ENCODE measurements around the gene SEC11C.

Gene SEC11C

DNA sequence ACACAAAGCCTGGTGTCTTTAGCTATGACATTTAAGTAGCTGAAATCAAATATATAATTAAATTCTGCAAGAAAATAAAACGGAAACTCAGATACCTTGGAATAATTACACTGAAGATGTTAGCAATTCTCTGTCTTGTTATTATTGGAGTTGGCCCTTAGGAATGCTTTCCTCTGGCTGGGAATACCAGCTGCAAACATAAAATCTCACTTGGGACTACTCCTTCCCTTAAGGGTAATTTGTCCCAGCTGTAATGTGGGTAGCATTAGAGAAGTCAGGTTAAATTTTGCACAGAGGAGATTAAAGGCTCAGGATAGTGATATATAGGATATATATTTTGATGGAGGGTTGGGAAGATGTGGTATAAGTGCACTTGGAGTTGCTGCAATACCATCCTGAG, 43.0 kb downstream of the SEC11C start:
- intact Hi-C loops (cut with DNase I; ENCODE audit: low total_unique reads) = no loop called here
- no peaks in the 10 kb centered on the region for H3K36me3 ChIP-seq
- H3K9me3 ChIP-seq = no peaks in the 10 kb centered on the region
- peaks cover 0 to 3% of the 10 kb centered on the region in 2 donors for H3K27me3 ChIP-seq
- no peak overlapping the region for H3K27ac ChIP-seq
- no peak for DNase-seq
- H3K4me1 ChIP-seq = no peaks in the 10 kb centered on the region
- TF ChIP-seq, protein P1, sequence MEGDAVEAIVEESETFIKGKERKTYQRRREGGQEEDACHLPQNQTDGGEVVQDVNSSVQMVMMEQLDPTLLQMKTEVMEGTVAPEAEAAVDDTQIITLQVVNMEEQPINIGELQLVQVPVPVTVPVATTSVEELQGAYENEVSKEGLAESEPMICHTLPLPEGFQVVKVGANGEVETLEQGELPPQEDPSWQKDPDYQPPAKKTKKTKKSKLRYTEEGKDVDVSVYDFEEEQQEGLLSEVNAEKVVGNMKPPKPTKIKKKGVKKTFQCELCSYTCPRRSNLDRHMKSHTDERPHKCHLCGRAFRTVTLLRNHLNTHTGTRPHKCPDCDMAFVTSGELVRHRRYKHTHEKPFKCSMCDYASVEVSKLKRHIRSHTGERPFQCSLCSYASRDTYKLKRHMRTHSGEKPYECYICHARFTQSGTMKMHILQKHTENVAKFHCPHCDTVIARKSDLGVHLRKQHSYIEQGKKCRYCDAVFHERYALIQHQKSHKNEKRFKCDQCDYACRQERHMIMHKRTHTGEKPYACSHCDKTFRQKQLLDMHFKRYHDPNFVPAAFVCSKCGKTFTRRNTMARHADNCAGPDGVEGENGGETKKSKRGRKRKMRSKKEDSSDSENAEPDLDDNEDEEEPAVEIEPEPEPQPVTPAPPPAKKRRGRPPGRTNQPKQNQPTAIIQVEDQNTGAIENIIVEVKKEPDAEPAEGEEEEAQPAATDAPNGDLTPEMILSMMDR (IDR thresholded peaks at IDR 0.05) = no peak
- H3K4me3 ChIP-seq = no peak overlapping the region

- no peaks in the 10 kb centered on the region for H3K36me3 ChIP-seq
- no peaks in the 10 kb centered on the region for H3K4me1 ChIP-seq
- no peaks in the 10 kb centered on the region for H3K9me3 ChIP-seq
- no peak for DNase-seq
- intact Hi-C loops (cut with DNase I; ENCODE audit: low total_unique reads) = no loop called here
- TF ChIP-seq, protein P1 (IDR thresholded peaks at IDR 0.05) = no peak
- H3K4me3 ChIP-seq = no peak overlapping the region
- H3K27me3 ChIP-seq = no peaks in the 10 kb centered on the region
- no peak overlapping the region for H3K27ac ChIP-seq
These were observed 49.3 kb downstream of the SEC11C start for GRCh38 chr18:59189008-59189407.

- Histone ChIP-seq H3K9me3 (no peaks in the 10 kb centered on the region), H3K4me1 (no peaks in the 10 kb centered on the region), H3K4me3 (no peak overlapping the region), H3K27me3 (no peaks in the 10 kb centered on the region), H3K36me3 (no peaks in the 10 kb centered on the region), H3K27ac (no peak overlapping the region)
- intact Hi-C loops (cut with DNase I; ENCODE audit: low total_unique reads) = no loop called here
- TF ChIP-seq, protein P1 (IDR thresholded peaks at IDR 0.05) = no peak
- no peak for DNase-seq
These were observed 50.1 kb downstream of the SEC11C start for GRCh38 chr18:59189746-59190145.

GRCh38 chr18:59196161-59196725, 56.6 kb downstream of the SEC11C start:
- Histone ChIP-seq H3K27me3 (no peaks in the 10 kb centered on the region), H3K4me3 (no peak overlapping the region), H3K9me3 (no peaks in the 10 kb centered on the region), H3K27ac (no peak overlapping the region), H3K36me3 (no peaks in the 10 kb centered on the region), H3K4me1 (no peaks in the 10 kb centered on the region)
- intact Hi-C loops (cut with DNase I; ENCODE audit: low total_unique reads) = no loop called here
- DNase-seq = no peak
- TF ChIP-seq, protein P1 (IDR thresholded peaks at IDR 0.05) = no peak

- Histone ChIP-seq H3K4me1 (no peaks in the 10 kb centered on the region), H3K4me3 (no peak overlapping the region), H3K27me3 (no peaks in the 10 kb centered on the region), H3K36me3 (no peaks in the 10 kb centered on the region), H3K9me3 (no peaks in the 10 kb centered on the region), H3K27ac (no peak overlapping the region)
- TF ChIP-seq, protein P1 (IDR thresholded peaks at IDR 0.05) = no peak
- intact Hi-C loops (cut with DNase I; ENCODE audit: low total_unique reads) = no loop called here
- no peak for DNase-seq
These were observed 58.0 kb downstream of the SEC11C start for GRCh38 chr18:59197636-59198035.

DNA sequence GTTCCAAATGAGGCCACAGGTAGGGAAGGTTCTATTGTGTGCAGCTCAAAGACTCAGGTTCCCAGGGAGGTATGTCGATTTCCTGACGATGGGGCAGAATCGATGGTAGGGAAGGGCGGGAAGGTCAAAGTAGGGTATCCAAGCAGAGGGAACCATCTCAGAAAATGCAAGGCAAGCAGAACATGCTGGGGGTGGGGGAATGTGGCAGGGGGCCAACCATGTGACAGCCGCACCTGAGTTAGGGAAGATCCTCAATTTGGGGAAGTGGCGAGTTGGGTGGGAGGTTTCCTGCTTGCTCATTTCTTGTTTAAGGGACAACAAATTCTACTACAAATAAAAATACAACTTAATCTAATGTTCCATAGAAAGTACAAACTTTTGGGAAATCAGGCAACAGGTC, 58.5 kb downstream of the SEC11C start:
- Histone ChIP-seq H3K9me3 (no peaks in the 10 kb centered on the region), H3K4me1 (no peaks in the 10 kb centered on the region), H3K4me3 (no peak overlapping the region), H3K27me3 (no peaks in the 10 kb centered on the region), H3K27ac (no peak overlapping the region), H3K36me3 (no peaks in the 10 kb centered on the region)
- intact Hi-C loops (cut with DNase I; ENCODE audit: low total_unique reads) = no loop called here
- DNase-seq = no peak
- TF ChIP-seq, protein P1 (IDR thresholded peaks at IDR 0.05) = no peak

Measured in tibial artery (tissue), 4 donors.